ENCODE results near the gene ADSL.

GRCh38 chr22:40434745-40435144 lies 88.4 kb downstream of the ADSL start:
- TF ChIP-seq CTCF (conservative IDR thresholded peaks at IDR 0.05; ENCODE audit: low read depth, low read length) (no peak), RFX5 (IDR thresholded peaks at IDR 0.05; ENCODE audit: low read depth, low read length) (no peak), USF2 (IDR thresholded peaks at IDR 0.05; ENCODE audit: low read depth, low read length) (no peak), MAFK (IDR thresholded peaks at IDR 0.05; ENCODE audit: low read depth, low read length) (no peak), POLR2A (IDR thresholded peaks at IDR 0.05; ENCODE audit: low read depth, low read length) (no peak), ELK1 (IDR thresholded peaks at IDR 0.05; ENCODE audit: borderline replicate concordance, low read depth, low read length) (no peak), MXI1 (IDR thresholded peaks at IDR 0.05; ENCODE audit: borderline replicate concordance, low read depth, low read length) (no peak)
